NT2/D1 (cell line): ENCODE measurements around the gene PPP2R5A.

Experiments
- DNase-seq: peaks from one replicate; pipeline ENCODE4 v3.0.0-alpha.2; 2011; ENCODE audit warnings: low read depth, low spot score
- H3K27me3 ChIP-seq: 2 replicates; pipeline ENCODE4 v1.6.0; 2011; ENCODE audit warnings: mild to moderate bottlenecking; ENCODE audit not compliant: insufficient read length, insufficient read depth
- H3K36me3 ChIP-seq: 2 replicates; pipeline ENCODE4 v1.6.1; 2011; ENCODE audit warnings: mild to moderate bottlenecking, low read length, mixed read lengths; ENCODE audit not compliant: insufficient read depth, insufficient read length
- H3K4me1 ChIP-seq: 2 replicates; pipeline ENCODE4 v1.5.1; 2011; ENCODE audit not compliant: insufficient read depth, insufficient read length
- H3K4me3 ChIP-seq: 2 replicates; pipeline ENCODE4 v1.5.1; 2011; ENCODE audit warnings: low read depth; ENCODE audit not compliant: insufficient read length
- H3K9ac ChIP-seq: 2 replicates; pipeline ENCODE4 v1.6.0; 2011; ENCODE audit warnings: low read depth; ENCODE audit not compliant: insufficient read length
- H3K9me3 ChIP-seq: 2 replicates; pipeline ENCODE4 v1.5.1; 2011; ENCODE audit warnings: mild to moderate bottlenecking, low read length; ENCODE audit not compliant: insufficient read depth
- SUZ12 ChIP-seq: IDR thresholded peaks from 2 replicates; pipeline ENCODE4 v1.6.1; 2011; ENCODE audit not compliant: insufficient read length, insufficient read depth; ENCODE audit errors: extremely low read depth
- YY1 ChIP-seq: IDR thresholded peaks from 2 replicates; pipeline ENCODE4 v1.6.1; 2011; ENCODE audit not compliant: insufficient read length, insufficient read depth
- ZNF274 ChIP-seq: IDR thresholded peaks from 2 replicates; pipeline ENCODE4 v1.6.1; 2011; ENCODE audit warnings: mild to moderate bottlenecking, low read depth, low read length

PPP2R5A gene

DNA sequence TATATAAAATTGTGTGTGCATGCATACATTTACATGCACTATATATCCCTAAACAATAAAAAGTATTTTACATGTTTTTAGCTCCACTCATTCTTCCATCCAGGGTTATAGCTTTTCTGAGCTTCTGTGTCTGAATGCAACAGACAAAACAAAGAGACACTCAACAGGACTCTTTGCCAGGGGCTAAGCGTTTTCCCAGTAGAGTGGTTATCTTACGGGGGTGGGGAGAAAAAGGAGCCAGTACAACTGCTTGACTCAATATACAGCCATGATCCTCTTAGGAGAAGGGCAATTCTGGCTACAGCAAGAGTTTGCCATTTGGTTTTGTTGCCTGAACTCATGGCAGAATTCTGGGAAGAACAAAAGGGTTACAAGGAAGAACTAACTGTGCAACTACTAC, 14.6 kb upstream of the PPP2R5A start:
- TF ChIP-seq SUZ12 (no peak), YY1 (no peak), ZNF274 (no peak)
- DNase-seq: no peak
- H3K27me3 ChIP-seq: no peaks in the 10 kb centered on the region
- peaks cover 2% of the 10 kb centered on the region for H3K4me1 ChIP-seq
- no peaks in the 10 kb centered on the region for H3K36me3 ChIP-seq
- no peaks in the 10 kb centered on the region for H3K9me3 ChIP-seq
- H3K9ac ChIP-seq: no peak overlapping the region
- H3K4me3 ChIP-seq: no peak overlapping the region

DNA sequence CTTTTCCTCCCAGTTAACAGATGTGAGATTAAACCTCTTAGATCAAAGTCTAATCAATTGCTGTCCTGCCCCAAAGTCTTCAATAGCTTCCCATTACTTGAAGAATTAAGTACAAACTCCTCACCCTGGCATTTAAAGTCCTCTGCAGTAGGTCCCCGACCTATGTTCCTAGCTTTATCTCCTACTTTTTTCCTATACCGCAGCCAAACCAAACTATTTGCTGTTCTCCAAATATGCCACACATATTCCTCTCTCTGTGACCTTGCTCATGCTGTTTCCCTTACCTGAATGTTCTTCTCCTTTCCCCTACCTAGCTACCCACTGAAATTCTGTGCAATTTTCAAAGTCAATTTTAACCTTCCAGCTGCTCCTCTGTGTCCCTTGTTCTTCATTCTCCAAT, 14.0 kb upstream of the PPP2R5A start:
- Histone ChIP-seq H3K4me3 (no peak overlapping the region), H3K4me1 (peaks cover 2% of the 10 kb centered on the region), H3K27me3 (no peaks in the 10 kb centered on the region), H3K36me3 (no peaks in the 10 kb centered on the region), H3K9me3 (no peaks in the 10 kb centered on the region), H3K9ac (no peak overlapping the region)
- DNase-seq: no peak
- TF ChIP-seq YY1: no peak
- TF ChIP-seq ZNF274: no peak
- TF ChIP-seq SUZ12: no peak

DNA sequence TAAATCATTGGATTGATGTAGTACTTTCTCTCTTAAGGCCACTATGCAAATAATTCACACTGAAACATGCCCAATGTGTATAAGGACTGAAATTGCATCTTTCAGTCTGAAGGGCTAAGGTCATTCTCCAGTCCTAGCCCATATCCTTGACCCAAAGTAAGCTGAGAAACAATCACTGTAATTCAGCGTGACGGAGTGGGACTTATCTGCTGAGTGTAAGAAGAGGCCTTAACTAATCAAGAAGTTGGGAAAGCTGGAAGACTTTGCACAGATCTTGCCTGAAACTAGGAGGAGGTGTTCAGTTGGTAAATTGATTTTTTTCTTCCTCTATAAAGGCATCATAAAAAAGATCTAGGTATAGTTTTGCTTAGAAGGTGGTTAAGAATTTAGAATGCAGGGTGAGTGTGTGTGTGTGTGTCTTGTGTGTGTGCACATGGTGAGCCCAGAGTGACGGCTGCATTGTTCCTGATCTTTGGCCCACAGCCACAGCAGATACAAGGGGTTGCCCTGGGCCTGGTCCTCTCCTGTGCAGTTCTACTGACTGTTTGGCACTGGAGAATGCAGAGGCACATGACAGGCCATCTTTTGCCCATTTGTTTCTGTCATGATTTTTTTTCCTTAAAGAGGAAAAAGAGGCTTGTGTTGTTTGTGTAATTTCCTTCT, 13.3 kb upstream of the PPP2R5A start:
- H3K9me3 ChIP-seq: no peaks in the 10 kb centered on the region
- no peaks in the 10 kb centered on the region for H3K27me3 ChIP-seq
- no peaks in the 10 kb centered on the region for H3K36me3 ChIP-seq
- TF ChIP-seq SUZ12: no peak
- TF ChIP-seq ZNF274: no peak
- no peak for TF ChIP-seq YY1
- no peak overlapping the region for H3K4me3 ChIP-seq
- no peak overlapping the region for H3K9ac ChIP-seq
- peaks cover 2% of the 10 kb centered on the region for H3K4me1 ChIP-seq
- DNase-seq: no peak

DNA sequence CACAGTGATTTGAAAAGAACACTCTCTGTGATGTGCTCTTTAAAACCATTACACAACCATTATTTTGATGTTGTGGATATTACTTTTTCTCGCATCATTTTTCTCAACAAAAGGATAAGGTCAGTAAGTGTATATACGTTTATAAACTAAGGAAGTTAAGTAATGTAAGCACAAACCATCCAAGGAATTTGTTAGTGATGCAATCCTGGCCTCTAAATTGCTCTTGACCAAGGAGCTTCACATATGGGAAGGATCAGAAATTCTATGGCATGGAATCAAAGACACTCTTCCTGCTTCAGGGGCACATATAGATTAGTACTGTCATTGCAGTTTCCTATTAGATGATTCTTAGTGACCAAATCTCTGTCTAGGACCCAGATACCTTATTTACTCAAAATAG, 3.6 kb upstream of the PPP2R5A start:
- Histone ChIP-seq H3K4me3 (no peak overlapping the region), H3K36me3 (no peaks in the 10 kb centered on the region), H3K27me3 (no peaks in the 10 kb centered on the region), H3K9me3 (no peaks in the 10 kb centered on the region), H3K9ac (no peak overlapping the region), H3K4me1 (no peaks in the 10 kb centered on the region)
- no peak for DNase-seq
- TF ChIP-seq YY1 (no peak), ZNF274 (no peak), SUZ12 (no peak)

DNA sequence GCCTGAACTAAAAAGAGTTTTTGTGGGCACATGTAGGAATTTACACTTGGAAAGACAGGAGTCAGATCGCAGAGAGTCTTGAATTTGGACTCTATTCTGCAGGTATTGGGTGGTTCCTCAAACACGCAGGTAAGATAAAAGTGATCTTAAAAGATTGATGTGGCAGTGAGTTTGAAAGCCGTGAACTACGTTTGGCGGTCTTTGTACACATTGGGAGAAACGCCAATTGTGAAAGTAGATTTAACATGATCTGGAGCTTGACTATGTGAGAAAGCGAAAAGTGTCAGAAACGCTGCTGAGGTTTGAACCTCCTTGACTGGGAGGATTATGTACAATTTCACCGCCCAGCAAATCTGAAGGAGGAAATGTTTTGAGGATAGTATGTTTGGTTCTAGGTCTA, 1.5 kb upstream of the PPP2R5A start:
- no peaks in the 10 kb centered on the region for H3K4me1 ChIP-seq
- no peaks in the 10 kb centered on the region for H3K27me3 ChIP-seq
- TF ChIP-seq ZNF274 (no peak), YY1 (no peak), SUZ12 (no peak)
- no peaks in the 10 kb centered on the region for H3K36me3 ChIP-seq
- no peaks in the 10 kb centered on the region for H3K9me3 ChIP-seq
- DNase-seq: no peak
- H3K9ac ChIP-seq: peak overlapping the region; percentile 80
- peak overlapping the region; percentile 76 for H3K4me3 ChIP-seq

DNA sequence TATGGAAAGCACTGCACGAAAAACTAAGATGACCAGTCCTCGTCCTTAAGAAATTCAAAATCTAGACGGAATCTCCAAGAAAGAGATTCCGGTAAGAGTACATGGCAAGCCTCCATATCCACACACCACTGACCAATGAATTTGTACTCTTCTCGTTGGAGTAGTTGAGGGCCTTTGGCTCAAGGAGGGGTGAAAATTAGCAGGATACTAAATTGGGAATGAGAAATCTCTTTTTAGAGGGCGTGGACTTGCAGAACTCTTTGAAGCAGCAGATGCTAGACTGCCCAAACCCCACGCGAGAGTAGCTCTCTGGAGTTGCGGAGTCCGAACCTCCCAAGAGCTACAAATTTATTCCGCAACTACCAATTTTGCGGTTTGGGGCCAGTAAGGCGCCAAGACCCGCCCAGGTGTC, 872 bp upstream of the PPP2R5A start:
- Histone ChIP-seq H3K36me3 (no peaks in the 10 kb centered on the region), H3K9me3 (no peaks in the 10 kb centered on the region), H3K9ac (peak overlapping the region; percentile 80), H3K4me1 (no peaks in the 10 kb centered on the region), H3K27me3 (no peaks in the 10 kb centered on the region), H3K4me3 (peak overlapping the region; percentile 76)
- TF ChIP-seq SUZ12: no peak
- no peak for TF ChIP-seq YY1
- no peak for TF ChIP-seq ZNF274
- DNase-seq: no peak

DNA sequence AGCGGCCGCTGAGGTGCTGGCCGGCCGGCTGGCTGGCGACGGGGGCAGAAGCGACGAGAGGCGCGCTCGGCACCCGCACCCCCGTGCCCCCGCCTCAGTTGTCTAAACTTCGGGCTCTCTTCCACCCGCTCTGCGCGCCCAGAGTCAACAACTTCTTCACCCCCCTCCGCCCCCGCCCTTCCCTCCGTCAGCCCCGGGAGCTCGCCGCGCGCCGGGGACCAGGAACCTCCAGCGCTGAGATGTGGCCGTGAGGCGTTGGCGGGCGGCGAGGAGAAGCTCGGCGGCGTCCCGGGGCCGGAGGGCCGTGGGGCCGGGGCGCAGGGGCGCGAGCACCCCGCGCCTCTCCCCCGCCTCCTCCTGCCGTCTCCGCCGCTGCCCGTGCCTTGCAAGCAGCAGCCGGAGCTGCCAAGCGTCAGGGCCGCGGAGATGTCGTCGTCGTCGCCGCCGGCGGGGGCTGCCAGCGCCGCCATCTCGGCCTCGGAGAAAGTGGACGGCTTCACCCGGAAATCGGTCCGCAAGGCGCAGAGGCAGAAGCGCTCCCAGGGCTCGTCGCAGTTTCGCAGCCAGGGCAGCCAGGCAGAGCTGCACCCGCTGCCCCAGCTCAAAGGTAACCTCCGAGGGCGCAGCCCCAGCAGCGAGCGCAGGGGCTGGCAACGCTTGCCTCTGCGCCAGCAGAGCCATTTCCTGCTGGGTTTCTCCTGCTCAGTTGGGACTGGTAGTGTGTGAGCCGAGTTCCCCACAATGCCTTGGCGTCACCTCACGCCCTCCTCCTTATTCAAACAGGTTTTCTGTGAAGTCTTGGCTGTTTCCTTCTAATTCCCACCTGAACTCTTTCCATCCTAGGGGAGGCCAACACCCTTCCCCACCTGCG, 710 bp downstream of the PPP2R5A start:
- TF ChIP-seq YY1 (no peak), ZNF274 (no peak), SUZ12 (no peak)
- Histone ChIP-seq H3K36me3 (no peaks in the 10 kb centered on the region), H3K27me3 (no peaks in the 10 kb centered on the region), H3K4me1 (no peaks in the 10 kb centered on the region), H3K4me3 (peak overlapping the region; percentile 83), H3K9ac (peak overlapping the region; percentile 95), H3K9me3 (no peaks in the 10 kb centered on the region)
- DNase-seq: peak; percentile 49
